ENCODE results near the gene SIAH1. TPM values are rescaled to one million over a fixed set of nuclear protein-coding genes. Genes with fewer than 3 reads are reported as not detected.

Gene SIAH1
- total and polyA plus RNA-seq, 2 of the 8 experiments (the other 6 are each of a cell fraction or from before 2014, with no cell fraction given) = 19.5 to 33.9 TPM

DNA sequence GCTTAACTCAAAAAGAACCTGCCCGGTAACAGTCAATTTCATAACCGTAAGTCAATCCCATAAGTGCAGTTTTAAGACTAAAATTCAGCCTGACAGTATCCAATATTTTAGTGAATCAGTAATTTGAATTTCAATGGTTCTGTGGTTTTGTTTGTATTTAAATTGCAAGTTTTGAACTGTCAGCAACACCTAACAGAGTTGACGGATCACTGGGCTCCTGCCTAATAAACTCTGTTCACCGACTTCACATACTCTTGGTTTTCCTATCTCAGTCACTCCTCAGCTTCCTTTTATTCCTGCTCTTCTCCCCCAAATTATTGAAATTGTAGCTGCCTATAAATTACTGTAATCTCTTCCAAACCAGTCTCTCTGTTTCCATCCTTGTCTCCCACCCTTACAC lies 12.5 kb downstream of the SIAH1 start (continued):
- TF ChIP-seq ATF3 (IDR thresholded peaks at IDR 0.05; ENCODE audit: insufficient read depth, low read depth, low read length) = no peak
- no peak for TF ChIP-seq JUND (IDR thresholded peaks at IDR 0.05; ENCODE audit: low read length)
- TF ChIP-seq KDM1A (IDR thresholded peaks at IDR 0.05; ENCODE audit: borderline replicate concordance, low read length) = no peak
- no peak for TF ChIP-seq EGR1 (IDR thresholded peaks at IDR 0.05; ENCODE audit: borderline replicate concordance, low read depth, low read length)
- no peak for TF ChIP-seq CHD1 (IDR thresholded peaks at IDR 0.05; ENCODE audit: low read depth, low read length)

Measured in H1 (cell line).